GM18508 (cell line): ENCODE results near the gene ONECUT2.

ENCODE experiments used
- ATAC-seq: cut with Tn5 transposase; IDR thresholded peaks from one replicate; pipeline ENCODE4 v1.9.1; 2021; ENCODE audit warnings: moderate number of reproducible peaks; ENCODE audit not compliant: insufficient read depth, unreplicated experiment

ONECUT2 gene

DNA sequence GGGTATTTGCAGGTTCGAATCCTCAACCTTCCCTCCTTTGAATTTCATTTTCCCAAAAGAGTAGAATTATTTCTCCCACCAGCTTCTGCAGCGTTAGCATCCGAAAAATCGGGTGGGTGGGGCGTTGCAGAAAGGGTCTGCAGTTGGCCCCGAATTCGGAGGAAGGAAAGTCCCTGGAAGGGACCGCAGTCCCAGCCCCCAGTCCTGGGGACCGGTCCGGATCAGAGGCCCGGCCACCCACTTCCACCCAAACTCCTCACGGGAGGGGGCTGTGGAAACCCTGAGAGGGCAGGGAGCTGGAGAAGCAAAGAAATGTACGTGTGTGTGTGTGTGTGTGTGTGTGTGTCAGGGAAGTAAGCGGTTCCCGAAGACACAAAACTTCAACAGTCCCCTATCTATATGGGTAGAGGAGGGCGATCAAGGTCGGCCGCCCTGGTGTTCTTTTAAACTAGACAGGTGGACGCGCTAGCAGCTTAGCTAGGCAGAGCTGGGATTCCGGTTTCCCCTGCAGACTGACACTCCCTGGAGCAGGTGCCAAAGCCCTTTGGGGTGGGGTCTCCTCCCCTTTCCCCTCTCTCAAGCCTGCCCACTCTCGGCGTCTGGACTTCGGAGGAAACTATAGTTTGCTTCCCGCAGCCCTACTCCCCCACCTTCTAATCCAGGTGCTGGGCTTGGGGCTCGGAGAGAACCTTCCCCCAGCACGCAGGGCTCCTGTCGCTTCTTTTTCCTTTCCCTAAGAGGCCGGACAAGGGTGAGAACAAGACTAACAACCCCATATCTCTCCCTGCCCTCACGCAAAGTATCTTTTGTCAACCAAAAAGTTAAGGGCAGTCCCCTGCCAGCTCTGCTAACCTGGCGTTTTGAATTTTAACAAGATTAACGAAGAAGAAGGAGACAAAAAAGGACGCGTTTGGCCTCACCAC, 4.8 kb upstream of the ONECUT2 start:
- ATAC-seq: no peak

- ATAC-seq: no peak
Observed at GRCh38 chr18:57431002-57431382, 4.2 kb upstream of the ONECUT2 start.

- ATAC-seq: no peak
Observed at GRCh38 chr18:57431467-57432080, 3.6 kb upstream of the ONECUT2 start.

GRCh38 chr18:57432140-57432539, 3.0 kb upstream of the ONECUT2 start:
- ATAC-seq: no peak

- ATAC-seq: no peak
Observed at GRCh38 chr18:57432751-57433400, 2.3 kb upstream of the ONECUT2 start.

- no peak for ATAC-seq
Observed at GRCh38 chr18:57433482-57433881, 1.7 kb upstream of the ONECUT2 start.

DNA sequence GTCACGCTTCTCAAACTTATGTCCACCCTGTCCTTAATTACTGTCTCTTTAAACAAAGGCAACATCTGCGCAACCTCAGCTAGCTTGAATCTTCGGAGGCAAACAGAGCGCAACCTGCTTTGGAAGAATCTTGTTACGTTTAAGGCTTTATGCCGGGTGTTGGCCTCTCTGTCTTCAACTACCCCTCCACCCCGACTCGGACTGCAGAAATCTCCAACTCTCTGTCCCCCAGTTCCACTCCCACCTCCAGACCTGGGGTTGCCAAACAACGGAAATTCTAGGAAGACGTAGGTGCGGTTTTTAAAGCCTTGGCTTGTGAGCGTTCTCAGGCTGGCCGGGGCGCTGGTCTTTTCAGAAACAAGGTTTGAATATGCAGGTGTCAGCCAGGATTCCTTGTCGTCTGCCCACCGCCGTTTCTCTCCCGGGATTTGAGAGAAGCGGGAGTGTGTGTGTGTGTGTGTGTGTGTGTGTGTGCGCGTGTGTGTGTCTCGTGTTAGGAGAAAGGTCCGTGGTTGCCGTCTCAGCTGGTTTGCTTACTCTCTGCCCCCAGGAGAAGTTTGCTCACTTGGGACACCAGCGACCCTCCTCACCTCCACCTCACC, 1.1 kb upstream of the ONECUT2 start:
- ATAC-seq: no peak

- ATAC-seq: no peak
Observed at GRCh38 chr18:57435846-57436190, 644 bp downstream of the ONECUT2 start.

DNA sequence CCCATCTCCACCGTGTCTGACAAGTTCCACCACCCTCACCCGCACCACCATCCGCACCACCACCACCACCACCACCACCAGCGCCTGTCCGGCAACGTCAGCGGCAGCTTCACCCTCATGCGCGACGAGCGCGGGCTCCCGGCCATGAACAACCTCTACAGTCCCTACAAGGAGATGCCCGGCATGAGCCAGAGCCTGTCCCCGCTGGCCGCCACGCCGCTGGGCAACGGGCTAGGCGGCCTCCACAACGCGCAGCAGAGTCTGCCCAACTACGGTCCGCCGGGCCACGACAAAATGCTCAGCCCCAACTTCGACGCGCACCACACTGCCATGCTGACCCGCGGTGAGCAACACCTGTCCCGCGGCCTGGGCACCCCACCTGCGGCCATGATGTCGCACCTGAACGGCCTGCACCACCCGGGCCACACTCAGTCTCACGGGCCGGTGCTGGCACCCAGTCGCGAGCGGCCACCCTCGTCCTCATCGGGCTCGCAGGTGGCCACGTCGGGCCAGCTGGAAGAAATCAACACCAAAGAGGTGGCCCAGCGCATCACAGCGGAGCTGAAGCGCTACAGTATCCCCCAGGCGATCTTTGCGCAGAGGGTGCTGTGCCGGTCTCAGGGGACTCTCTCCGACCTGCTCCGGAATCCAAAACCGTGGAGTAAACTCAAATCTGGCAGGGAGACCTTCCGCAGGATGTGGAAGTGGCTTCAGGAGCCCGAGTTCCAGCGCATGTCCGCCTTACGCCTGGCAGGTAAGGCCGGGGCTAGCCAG, 1.2 kb downstream of the ONECUT2 start:
- ATAC-seq: no peak

DNA sequence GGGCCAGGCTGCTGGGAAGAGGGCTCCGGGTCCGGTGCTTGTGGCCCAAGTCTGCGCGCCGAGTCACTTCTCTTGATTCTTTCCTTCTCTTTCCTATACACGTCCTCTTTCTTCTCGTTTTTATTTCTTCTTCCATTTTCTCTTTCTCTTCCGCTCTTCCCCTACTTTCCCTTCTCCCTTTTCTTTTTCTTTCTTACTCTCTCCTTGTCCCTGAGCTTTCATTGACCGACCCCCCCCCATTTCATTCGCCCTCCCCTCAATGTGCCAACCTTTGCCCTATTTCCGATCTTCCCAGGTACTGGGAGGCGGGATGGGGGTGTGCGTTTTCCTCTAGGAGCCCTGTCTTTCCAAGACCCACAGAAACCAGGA, 1.8 kb downstream of the ONECUT2 start:
- ATAC-seq: no peak

- ATAC-seq: no peak
Observed at GRCh38 chr18:57437402-57437765, 2.2 kb downstream of the ONECUT2 start.

- no peak for ATAC-seq
Observed at GRCh38 chr18:57437766-57438671, 2.8 kb downstream of the ONECUT2 start.

DNA sequence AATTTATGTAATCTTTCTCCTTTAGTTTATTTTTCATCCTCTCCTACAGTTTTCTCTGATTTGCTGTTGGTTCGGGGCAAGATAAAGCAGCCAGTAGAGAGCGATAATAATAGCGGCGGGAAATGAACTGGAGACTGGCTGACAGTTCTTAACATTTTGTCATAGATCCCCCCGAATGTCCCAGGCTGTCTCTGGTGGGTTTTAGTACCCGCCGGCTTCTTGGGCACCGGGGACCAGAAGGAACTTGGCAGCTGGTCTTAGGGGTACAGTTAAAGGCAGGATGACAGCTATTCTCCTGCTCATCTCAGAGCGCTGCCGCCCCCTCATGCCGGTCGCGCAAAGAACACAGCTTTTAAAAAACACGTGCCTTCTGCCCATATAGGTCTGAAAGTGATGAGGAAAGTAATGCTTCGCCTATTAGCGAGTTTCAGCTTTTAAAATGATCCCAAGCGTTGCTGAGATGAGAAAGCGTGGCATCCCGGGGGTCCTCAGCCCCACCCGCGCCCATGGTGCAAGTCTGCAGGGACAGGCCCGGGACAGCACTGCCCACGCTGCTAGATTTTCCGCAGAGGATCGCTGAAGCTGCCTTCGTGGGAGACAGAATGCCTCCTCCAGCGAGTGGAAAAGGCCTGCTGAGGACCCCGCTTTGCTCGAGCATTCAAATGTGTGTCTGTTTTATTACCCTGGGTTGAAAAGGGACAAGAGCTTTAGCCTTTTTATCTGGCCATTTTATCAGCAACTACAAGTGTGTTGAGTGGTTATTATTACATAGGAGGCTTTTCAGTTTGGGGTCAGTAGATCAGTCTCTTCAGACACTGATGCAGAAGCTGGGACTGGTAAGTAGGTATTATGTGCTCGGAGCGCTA, 3.8 kb downstream of the ONECUT2 start:
- ATAC-seq: no peak

- ATAC-seq: no peak
Observed at GRCh38 chr18:57439609-57439968, 4.4 kb downstream of the ONECUT2 start.

- ATAC-seq: no peak
Observed at GRCh38 chr18:57439985-57440330, 4.8 kb downstream of the ONECUT2 start.

DNA sequence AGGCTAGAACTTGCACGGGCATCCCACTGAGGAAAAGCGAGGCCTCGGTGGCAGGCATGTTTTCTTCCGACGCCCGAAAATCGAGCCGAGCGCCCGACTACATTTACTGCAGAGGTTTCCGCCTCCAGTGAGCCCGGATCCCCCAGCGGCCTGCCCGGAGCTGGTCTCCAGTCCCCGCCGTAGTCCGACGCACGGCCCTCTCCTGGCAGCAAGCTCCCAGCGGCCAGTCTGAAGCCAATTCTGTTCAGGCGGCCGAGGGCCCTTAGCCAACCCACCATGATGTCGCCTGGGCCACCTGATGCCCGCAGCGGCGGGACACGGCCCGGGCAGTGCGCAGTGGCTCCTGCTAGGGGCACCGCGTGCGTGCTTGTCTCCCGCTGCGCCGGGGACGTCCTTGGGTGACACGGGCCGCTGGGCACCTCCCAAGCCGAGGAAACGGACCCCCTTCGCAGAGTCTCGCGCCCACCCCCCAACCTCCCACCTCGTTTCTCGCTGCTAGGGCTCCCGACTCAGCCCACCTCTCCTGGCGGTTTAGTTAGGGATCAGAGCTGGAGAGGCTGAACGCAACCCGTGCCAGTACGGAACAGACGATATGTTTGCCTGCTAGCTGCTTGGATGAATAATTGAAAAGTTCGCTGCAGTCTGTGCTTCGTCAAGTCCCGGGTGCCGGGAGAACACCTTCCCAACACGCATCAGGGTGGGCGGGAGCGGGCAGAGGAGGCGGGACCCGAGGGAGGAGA, 5.3 kb downstream of the ONECUT2 start:
- ATAC-seq: no peak

DNA sequence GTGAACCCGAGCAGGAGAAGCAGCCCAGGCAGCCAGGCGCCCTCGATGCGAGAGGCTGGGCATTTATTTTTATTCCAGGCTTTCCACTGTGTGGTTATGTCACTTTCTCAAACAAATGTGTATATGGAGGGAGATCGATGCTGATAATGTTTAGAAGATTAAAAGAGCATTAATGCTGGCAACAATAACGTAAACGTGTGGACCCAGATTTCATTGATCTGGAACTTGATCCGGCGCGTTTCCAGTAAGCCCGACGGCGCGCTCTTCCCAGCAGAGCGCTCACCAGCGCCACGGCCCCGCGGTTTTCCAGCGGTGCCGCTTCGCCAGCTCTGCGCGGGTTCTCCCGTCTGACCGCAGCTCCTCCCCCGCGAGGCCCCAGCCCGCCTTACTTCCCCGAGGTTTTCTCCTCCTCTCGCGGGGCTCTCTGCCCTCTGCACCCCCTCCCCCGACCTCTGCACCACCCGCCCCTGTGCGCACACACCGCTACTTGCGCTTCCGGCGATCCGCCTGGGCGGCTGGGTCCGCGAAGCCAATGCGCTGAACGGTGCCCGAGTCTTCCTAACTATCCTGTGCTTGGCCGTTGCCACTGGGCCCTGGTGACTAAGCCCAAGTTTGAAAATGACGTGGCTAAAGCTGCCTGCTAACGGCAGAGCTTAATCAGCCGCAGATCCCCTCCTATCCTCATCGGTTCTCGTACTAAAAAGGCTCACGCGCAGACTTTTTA, 6.1 kb downstream of the ONECUT2 start:
- no peak for ATAC-seq
